Panc1 (cell line): Measurements from ENCODE around the gene OR52E8. TPM values are rescaled to one million over a fixed set of nuclear protein-coding genes. Genes with fewer than 3 reads are reported as not detected.

Experiments used
- ATAC-seq: fragments of 200-7000 bp; cut with Tn5 transposase; 2 replicates; pipeline ENCODE4 v1.9.1; 2020; ENCODE audit warnings: mild to moderate bottlenecking, moderate library complexity
- BruUV-seq: library from RNA; stranded (reverse); fragments of 400-500 nt; replicated peaks from 2 replicates; lab custom pipeline; 2021; lab: Mats Ljungman, UMichigan
- CTCF ChIA-PET: fragments of 300-600 bp; sonication (Branson Sonifier 250); formaldehyde crosslinking; loops from one replicate; lab custom pipeline; 2022; ENCODE audit warnings: antibody characterized with exemption; lab: Charles Lee
- POLR2A ChIA-PET: fragments of 300-600 bp; sonication (Branson Sonifier 250); formaldehyde crosslinking; loops from one replicate; lab custom pipeline; 2022; ENCODE audit warnings: antibody characterized with exemption; lab: Charles Lee
- DNase-seq: peaks from one replicate; pipeline ENCODE4 v3.0.0-alpha.2; 2010; ENCODE audit warnings: low read depth, low spot score
- H3K27ac ChIP-seq: 2 replicates; pipeline ENCODE4 v1.5.1; 2011; ENCODE audit warnings: mild to moderate bottlenecking, low read length, inconsistent platforms
- H3K27me3 ChIP-seq: fragments of 200-500 bp; sonication (Bioruptor generic); 2 replicates; pipeline ENCODE4 v1.6.0; 2014; ENCODE audit warnings: low read length, inconsistent platforms; ENCODE audit not compliant: control insufficient read depth, insufficient read depth
- H3K36me3 ChIP-seq: fragments of 200-500 bp; sonication (Bioruptor generic); 2 replicates; pipeline ENCODE4 v1.5.1; 2014; ENCODE audit warnings: inconsistent platforms, mild to moderate bottlenecking, low read length, moderate library complexity; ENCODE audit not compliant: control insufficient read depth, insufficient read depth
- H3K4me1 ChIP-seq: 2 replicates; pipeline ENCODE4 v1.5.1; 2011; ENCODE audit warnings: inconsistent platforms, mild to moderate bottlenecking, low read length, moderate library complexity; ENCODE audit not compliant: control insufficient read depth, insufficient read depth
- H3K4me3 ChIP-seq, 2 experiments: 2 replicates each; pipeline ENCODE4 v1.5.1; 2011 to 2012; ENCODE audit warnings: low read depth in 2 of 2, low read length in 2 of 2, mild to moderate bottlenecking in 2 of 2, inconsistent platforms in 1 of 2, moderate library complexity in 1 of 2
- H3K9me3 ChIP-seq: fragments of 200-500 bp; sonication (Bioruptor generic); 2 replicates; pipeline ENCODE4 v1.5.1; 2014; ENCODE audit warnings: low read depth, mild to moderate bottlenecking, inconsistent platforms, low read length, moderate library complexity; ENCODE audit not compliant: control insufficient read depth, insufficient read depth
- POLR2AphosphoS5 ChIP-seq: IDR thresholded peaks from 2 replicates; pipeline ENCODE4 v1.6.1; 2012; ENCODE audit warnings: mild to moderate bottlenecking, low read depth, low read length, moderate library complexity
- SIN3A ChIP-seq: IDR thresholded peaks from 2 replicates; pipeline ENCODE4 v1.6.1; 2012; ENCODE audit warnings: low read depth, mild to moderate bottlenecking, low read length, moderate library complexity, borderline replicate concordance; ENCODE audit not compliant: insufficient read depth
- TCF7L2 ChIP-seq: IDR thresholded peaks from 2 replicates; pipeline ENCODE4 v1.6.1; 2011; ENCODE audit warnings: mild to moderate bottlenecking, low read depth, low read length, inconsistent platforms
- in situ Hi-C: cut with HindIII; loops from 2 replicates; pipeline ENCODE4 v1.10.0; 2016; ENCODE audit warnings: low sequenced_read_pairs, low pct_unique_long_range_greater_than_20kb
- intact Hi-C: fragments of 100-400 bp; cut with micrococcal nuclease; formaldehyde crosslinking; loops from one replicate; pipeline ENCODE4 v1.10.0; 2022; ENCODE audit not compliant: unreplicated experiment
- total RNA-seq: library from RNA; stranded (reverse); gene quantifications from one replicate; pipeline ENCODE4 v1.2.1, GENCODE V29; 2021; ENCODE audit not compliant: unreplicated experiment
- TF ChIP-seq, protein P1 (sequence below): fragments of 450-650 bp; IDR thresholded peaks from 2 replicates; pipeline ENCODE4 v1.5.1; 2017; ENCODE audit warnings: mild to moderate bottlenecking
- TF ChIP-seq, protein P2 (sequence below), 2 experiments: IDR thresholded peaks; 2 replicates each; pipeline ENCODE4 v1.6.1; 2011 to 2012; ENCODE audit warnings: low read depth in 2 of 2, control low read depth in 1 of 2, low read length in 1 of 2, mild to moderate bottlenecking in 1 of 2, moderate library complexity in 1 of 2; ENCODE audit not compliant: insufficient read depth in 1 of 2

The OR52E8 gene
- total RNA-seq, 1 experiment from 2014 or later, result not detected

DNA sequence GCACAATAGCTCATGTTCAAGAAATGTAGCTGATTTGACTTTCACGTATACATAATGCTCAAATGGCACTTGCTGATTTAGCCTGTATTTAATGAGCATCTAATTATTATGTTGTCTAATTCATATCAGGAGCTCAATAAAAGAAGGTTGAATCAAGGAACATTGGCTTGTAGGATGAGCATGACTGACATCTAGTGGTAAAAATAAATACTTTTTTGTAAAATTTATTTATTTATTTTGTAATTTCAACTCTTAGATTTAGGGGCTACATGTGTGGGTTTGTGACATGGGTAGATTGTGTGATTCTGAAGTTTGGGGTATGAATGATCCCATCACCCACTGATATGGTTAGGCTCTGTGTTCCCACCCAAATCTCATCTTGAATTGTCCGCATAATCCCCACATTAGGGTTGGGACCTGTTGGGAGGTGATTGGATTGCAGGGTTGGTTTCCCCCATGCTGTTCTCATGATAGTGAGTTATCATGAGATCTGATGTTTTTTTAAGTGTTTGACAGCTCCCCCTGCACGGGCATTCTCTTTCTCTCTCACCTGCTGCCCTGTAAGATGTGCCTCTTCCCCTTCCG lies 33.8 kb upstream of the OR52E8 start:
- no peaks in the 10 kb centered on the region for H3K4me1 ChIP-seq
- in situ Hi-C loops, result no loop called here
- H3K9me3 ChIP-seq, result no peaks in the 10 kb centered on the region
- ChIA-PET POLR2A (no interaction called here), CTCF (interaction anchor here (0.6 to 1.0 kb wide), 5 partner anchors 13 to 291 kb away, joined by 3 to 4 read pairs (median 4); partner anchors contain the start of gene TRIM5)
- DNase-seq (peak; percentile 13), ATAC-seq (no peak)
- BruUV-seq, result no TSS peak
- no peak overlapping the region for H3K27ac ChIP-seq
- intact Hi-C loops, result loop anchor here (5.0 kb wide), 1 partner anchor 689 kb away; the partner anchor contains the start of gene OR51V1
- TF ChIP-seq POLR2AphosphoS5 (no peak), TCF7L2 (no peak)
- TF ChIP-seq, protein P1, sequence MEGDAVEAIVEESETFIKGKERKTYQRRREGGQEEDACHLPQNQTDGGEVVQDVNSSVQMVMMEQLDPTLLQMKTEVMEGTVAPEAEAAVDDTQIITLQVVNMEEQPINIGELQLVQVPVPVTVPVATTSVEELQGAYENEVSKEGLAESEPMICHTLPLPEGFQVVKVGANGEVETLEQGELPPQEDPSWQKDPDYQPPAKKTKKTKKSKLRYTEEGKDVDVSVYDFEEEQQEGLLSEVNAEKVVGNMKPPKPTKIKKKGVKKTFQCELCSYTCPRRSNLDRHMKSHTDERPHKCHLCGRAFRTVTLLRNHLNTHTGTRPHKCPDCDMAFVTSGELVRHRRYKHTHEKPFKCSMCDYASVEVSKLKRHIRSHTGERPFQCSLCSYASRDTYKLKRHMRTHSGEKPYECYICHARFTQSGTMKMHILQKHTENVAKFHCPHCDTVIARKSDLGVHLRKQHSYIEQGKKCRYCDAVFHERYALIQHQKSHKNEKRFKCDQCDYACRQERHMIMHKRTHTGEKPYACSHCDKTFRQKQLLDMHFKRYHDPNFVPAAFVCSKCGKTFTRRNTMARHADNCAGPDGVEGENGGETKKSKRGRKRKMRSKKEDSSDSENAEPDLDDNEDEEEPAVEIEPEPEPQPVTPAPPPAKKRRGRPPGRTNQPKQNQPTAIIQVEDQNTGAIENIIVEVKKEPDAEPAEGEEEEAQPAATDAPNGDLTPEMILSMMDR, result peak; percentile 79
- peaks cover 6% of the 10 kb centered on the region for H3K27me3 ChIP-seq
- no peaks in the 10 kb centered on the region for H3K36me3 ChIP-seq
- H3K4me3 ChIP-seq, result no peak overlapping the region

DNA sequence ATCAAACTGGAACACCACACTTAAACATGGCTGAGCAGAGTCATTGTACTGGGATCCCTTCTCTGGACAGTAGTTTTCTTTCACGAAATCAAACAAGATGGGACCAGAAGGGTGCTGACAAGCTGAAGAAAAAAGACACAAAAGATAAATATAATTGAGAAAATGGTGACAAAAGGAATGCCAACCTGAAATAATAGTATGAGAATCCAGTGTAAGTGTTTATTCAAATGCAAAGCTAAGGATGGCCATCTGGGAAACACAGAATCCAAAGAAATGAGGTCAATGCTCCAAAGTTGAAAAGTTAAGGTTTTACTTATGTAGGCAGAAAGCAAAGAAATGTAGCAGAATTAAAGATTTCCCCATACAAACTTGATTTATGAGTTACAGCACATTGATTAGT lies 30.2 kb upstream of the OR52E8 start:
- ChIA-PET POLR2A (no interaction called here), CTCF (interaction anchor here (0.5 kb wide), 1 partner anchor 472 kb away, joined by 10 read pairs; no protein-coding TSS in a partner anchor)
- Histone ChIP-seq H3K9me3 (no peaks in the 10 kb centered on the region), H3K4me1 (no peaks in the 10 kb centered on the region), H3K27me3 (peaks cover 8% of the 10 kb centered on the region), H3K36me3 (no peaks in the 10 kb centered on the region), H3K27ac (no peak overlapping the region), H3K4me3 (no peak overlapping the region)
- TF ChIP-seq POLR2AphosphoS5 (no peak), TCF7L2 (no peak), SIN3A (no peak)
- TF ChIP-seq, protein P2, sequence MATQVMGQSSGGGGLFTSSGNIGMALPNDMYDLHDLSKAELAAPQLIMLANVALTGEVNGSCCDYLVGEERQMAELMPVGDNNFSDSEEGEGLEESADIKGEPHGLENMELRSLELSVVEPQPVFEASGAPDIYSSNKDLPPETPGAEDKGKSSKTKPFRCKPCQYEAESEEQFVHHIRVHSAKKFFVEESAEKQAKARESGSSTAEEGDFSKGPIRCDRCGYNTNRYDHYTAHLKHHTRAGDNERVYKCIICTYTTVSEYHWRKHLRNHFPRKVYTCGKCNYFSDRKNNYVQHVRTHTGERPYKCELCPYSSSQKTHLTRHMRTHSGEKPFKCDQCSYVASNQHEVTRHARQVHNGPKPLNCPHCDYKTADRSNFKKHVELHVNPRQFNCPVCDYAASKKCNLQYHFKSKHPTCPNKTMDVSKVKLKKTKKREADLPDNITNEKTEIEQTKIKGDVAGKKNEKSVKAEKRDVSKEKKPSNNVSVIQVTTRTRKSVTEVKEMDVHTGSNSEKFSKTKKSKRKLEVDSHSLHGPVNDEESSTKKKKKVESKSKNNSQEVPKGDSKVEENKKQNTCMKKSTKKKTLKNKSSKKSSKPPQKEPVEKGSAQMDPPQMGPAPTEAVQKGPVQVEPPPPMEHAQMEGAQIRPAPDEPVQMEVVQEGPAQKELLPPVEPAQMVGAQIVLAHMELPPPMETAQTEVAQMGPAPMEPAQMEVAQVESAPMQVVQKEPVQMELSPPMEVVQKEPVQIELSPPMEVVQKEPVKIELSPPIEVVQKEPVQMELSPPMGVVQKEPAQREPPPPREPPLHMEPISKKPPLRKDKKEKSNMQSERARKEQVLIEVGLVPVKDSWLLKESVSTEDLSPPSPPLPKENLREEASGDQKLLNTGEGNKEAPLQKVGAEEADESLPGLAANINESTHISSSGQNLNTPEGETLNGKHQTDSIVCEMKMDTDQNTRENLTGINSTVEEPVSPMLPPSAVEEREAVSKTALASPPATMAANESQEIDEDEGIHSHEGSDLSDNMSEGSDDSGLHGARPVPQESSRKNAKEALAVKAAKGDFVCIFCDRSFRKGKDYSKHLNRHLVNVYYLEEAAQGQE (IDR thresholded peaks at IDR 0.05; ENCODE audit: insufficient read depth in 1 of 2, low read depth in 2 of 2, low read length in 1 of 2), result no peak
- TF ChIP-seq, protein P1, result no peak
- DNase-seq, result no peak
- ATAC-seq, result no peak
- intact Hi-C loops (no loop called here), in situ Hi-C loops (no loop called here)
- no TSS peak for BruUV-seq
